ENCODE results near the gene OR2T8. TPM values are rescaled to one million over a fixed set of nuclear protein-coding genes. Genes with fewer than 3 reads are reported as not detected.

Gene OR2T8
- polyA plus RNA-seq, 5 donors: not detected

GRCh38 chr1:247961791-247962190, 41.7 kb downstream of the OR2T8 start:
- no peak for DNase-seq

GRCh38 chr1:247962911-247963588, 43.0 kb downstream of the OR2T8 start:
- DNase-seq: no peak

- no peak for DNase-seq
Measured at GRCh38 chr1:247964933-247965332, 44.9 kb downstream of the OR2T8 start, which contains the start of gene OR2AK2. Gene OR2AK2 (plus strand): TSS chr1:247965233. CDS start chr1:247965377, 144 bp downstream.

GRCh38 chr1:247966532-247967204, 46.6 kb downstream of the OR2T8 start:
- DNase-seq: no peak

Other genes with a start within 250 kb of the OR2T8 start
- gene OR13G1, start 240.5 kb upstream of the OR2T8 start, polyA plus RNA-seq (ENCODE audit: insufficient read depth in 1 of 5, insufficient read length in 5 of 5, low replicate concordance in 1 of 5): not detected
- gene OR6F1, start 203.6 kb upstream of the OR2T8 start, polyA plus RNA-seq (ENCODE audit: insufficient read depth in 1 of 5, insufficient read length in 5 of 5, low replicate concordance in 1 of 5): not detected
- gene OR14K1, start 181.6 kb upstream of the OR2T8 start, polyA plus RNA-seq (ENCODE audit: insufficient read depth in 1 of 5, insufficient read length in 5 of 5, low replicate concordance in 1 of 5): not detected
- not detected for gene OR14A2, start 172.1 kb upstream of the OR2T8 start, polyA plus RNA-seq (ENCODE audit: insufficient read depth in 1 of 5, insufficient read length in 5 of 5, low replicate concordance in 1 of 5)
- gene OR1C1, start 159.7 kb upstream of the OR2T8 start, polyA plus RNA-seq (ENCODE audit: insufficient read depth in 1 of 5, insufficient read length in 5 of 5, low replicate concordance in 1 of 5): not detected
- not detected for gene OR14A16, start 96.1 kb upstream of the OR2T8 start, polyA plus RNA-seq (ENCODE audit: insufficient read depth in 1 of 5, insufficient read length in 5 of 5, low replicate concordance in 1 of 5)
- gene OR11L1, start 78.4 kb upstream of the OR2T8 start, polyA plus RNA-seq (ENCODE audit: insufficient read depth in 1 of 5, insufficient read length in 5 of 5, low replicate concordance in 1 of 5): not detected
- 1 to 10 TPM; 2.2 to 5.1 (median 2.6) TPM for gene TRIM58, start 63.1 kb upstream of the OR2T8 start, polyA plus RNA-seq (ENCODE audit: insufficient read depth in 1 of 5, insufficient read length in 5 of 5, low replicate concordance in 1 of 5)
- under 1 TPM; 0.28 to 0.82 (median 0.67) TPM for gene OR2W3, start 24.7 kb upstream of the OR2T8 start, polyA plus RNA-seq (ENCODE audit: insufficient read depth in 1 of 5, insufficient read length in 5 of 5, low replicate concordance in 1 of 5)
- gene OR2AJ1, start 4.6 kb downstream of the OR2T8 start, polyA plus RNA-seq (ENCODE audit: insufficient read depth in 1 of 5, insufficient read length in 5 of 5, low replicate concordance in 1 of 5): not detected
- not detected for gene OR2L8, start 28.6 kb downstream of the OR2T8 start, polyA plus RNA-seq (ENCODE audit: insufficient read depth in 1 of 5, insufficient read length in 5 of 5, low replicate concordance in 1 of 5)
- not detected for gene OR2AK2, start 45.0 kb downstream of the OR2T8 start, polyA plus RNA-seq (ENCODE audit: insufficient read depth in 1 of 5, insufficient read length in 5 of 5, low replicate concordance in 1 of 5)
- gene OR2L5, start 93.4 kb downstream of the OR2T8 start, polyA plus RNA-seq (ENCODE audit: insufficient read depth in 1 of 5, insufficient read length in 5 of 5, low replicate concordance in 1 of 5): not detected
- gene OR2L2, start 109.8 kb downstream of the OR2T8 start, polyA plus RNA-seq (ENCODE audit: insufficient read depth in 1 of 5, insufficient read length in 5 of 5, low replicate concordance in 1 of 5): under 1 TPM in 3 of 5 donors, not detected in 2; 0.04 to 0.06 (median 0.04) TPM
- gene OR2L3, start 126.6 kb downstream of the OR2T8 start, polyA plus RNA-seq (ENCODE audit: insufficient read depth in 1 of 5, insufficient read length in 5 of 5, low replicate concordance in 1 of 5): not detected
- gene OR2L13, start 174.9 kb downstream of the OR2T8 start, polyA plus RNA-seq (ENCODE audit: insufficient read depth in 1 of 5, insufficient read length in 5 of 5, low replicate concordance in 1 of 5): not detected
- not detected for gene OR2M5, start 224.9 kb downstream of the OR2T8 start, polyA plus RNA-seq (ENCODE audit: insufficient read depth in 1 of 5, insufficient read length in 5 of 5, low replicate concordance in 1 of 5)